Measurements from ENCODE around the gene TTPAL. TPM values are rescaled to one million over a fixed set of nuclear protein-coding genes. Genes with fewer than 3 reads are reported as not detected.

Gene TTPAL
- total RNA-seq, 4 donors from 2014 or later, result 6.0 to 30.5 (median 8.9) TPM

GRCh38 chr20:44431502-44432234 is 44.0 kb upstream of the TTPAL start:
- no peak for TF ChIP-seq CTCF (IDR thresholded peaks at IDR 0.05)
- no peak for TF ChIP-seq POLR2A (IDR thresholded peaks at IDR 0.05)
- Histone ChIP-seq H3K4me1 (peaks cover 0 to 14% (median 0%) of the 10 kb centered on the region in 4 donors), H3K27me3 (no peaks in the 10 kb centered on the region), H3K4me3 (no peak overlapping the region), H3K27ac (peak overlapping the region in 3 of 4 donors; percentile 22 to 95 (median 80)), H3K9me3 (no peaks in the 10 kb centered on the region), H3K36me3 (peaks cover 0 to 25% (median 0%) of the 10 kb centered on the region in 3 donors)
- peak in 1 of 3 donors; percentile 55 for DNase-seq

- Histone ChIP-seq H3K36me3 (peaks cover 0 to 13% (median 0%) of the 10 kb centered on the region in 3 donors), H3K4me1 (peaks cover 0 to 21% (median 0%) of the 10 kb centered on the region in 4 donors), H3K4me3 (no peak overlapping the region), H3K27ac (peak overlapping the region in 3 of 4 donors; percentile 59 to 95 (median 80)), H3K27me3 (no peaks in the 10 kb centered on the region), H3K9me3 (no peaks in the 10 kb centered on the region)
- TF ChIP-seq CTCF (IDR thresholded peaks at IDR 0.05) (no peak), POLR2A (IDR thresholded peaks at IDR 0.05) (no peak)
- DNase-seq, result no peak
Measured at GRCh38 chr20:44432618-44433577, 42.8 kb upstream of the TTPAL start.

- no peak overlapping the region for H3K4me3 ChIP-seq
- no peaks in the 10 kb centered on the region for H3K27me3 ChIP-seq
- peak in 2 of 3 donors; percentile 84 to 90 for DNase-seq
- H3K4me1 ChIP-seq, result peaks cover 0 to 21% (median 0%) of the 10 kb centered on the region in 4 donors
- TF ChIP-seq POLR2A (IDR thresholded peaks at IDR 0.05) (peak in 1 of 2 donors; percentile 42), CTCF (IDR thresholded peaks at IDR 0.05) (no peak)
- H3K36me3 ChIP-seq, result peaks cover 0 to 5% (median 0%) of the 10 kb centered on the region in 3 donors
- H3K9me3 ChIP-seq, result no peaks in the 10 kb centered on the region
- H3K27ac ChIP-seq, result peak overlapping the region in 3 of 4 donors; percentile 59 to 95 (median 80)
Measured at GRCh38 chr20:44433751-44434538, 41.7 kb upstream of the TTPAL start.

GRCh38 chr20:44435630-44436335 is 39.9 kb upstream of the TTPAL start:
- no peaks in the 10 kb centered on the region for H3K9me3 ChIP-seq
- TF ChIP-seq POLR2A (IDR thresholded peaks at IDR 0.05), result peak in 1 of 2 donors; percentile 38
- TF ChIP-seq CTCF (IDR thresholded peaks at IDR 0.05), result no peak
- peaks cover 0 to 21% (median 0%) of the 10 kb centered on the region in 4 donors for H3K4me1 ChIP-seq
- H3K36me3 ChIP-seq, result no peaks in the 10 kb centered on the region
- peak overlapping the region in 3 of 4 donors; percentile 70 to 95 (median 80) for H3K27ac ChIP-seq
- peak in 1 of 3 donors; percentile 62 for DNase-seq
- H3K4me3 ChIP-seq, result no peak overlapping the region
- H3K27me3 ChIP-seq, result no peaks in the 10 kb centered on the region
